Measurements from ENCODE around the gene NGF.
"Not testable (repeated sequence)": the region's sequence is repeated elsewhere in the genome, so short reads cannot be mapped to it uniquely, and the experiment has no call there.

NGF gene

DNA sequence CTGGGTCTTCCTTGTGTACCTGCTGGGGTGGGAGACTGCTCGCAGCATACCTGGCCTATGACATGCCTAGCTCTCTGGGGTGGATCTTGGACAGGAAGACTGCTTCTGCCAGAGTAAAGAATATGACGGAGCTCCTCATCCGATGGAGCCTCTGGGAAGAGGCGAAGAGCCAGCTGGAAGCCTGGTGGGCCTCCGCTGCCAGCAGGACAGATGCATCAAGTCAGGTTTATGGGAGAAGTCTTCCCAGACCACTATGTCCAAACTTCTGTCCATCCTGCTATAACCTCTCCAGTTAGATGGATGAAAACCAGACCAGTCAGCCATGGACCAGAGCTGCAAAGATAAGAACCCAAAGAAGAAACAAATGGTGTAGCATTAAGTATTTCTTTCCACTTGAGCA, 27.7 kb upstream of the NGF start:
- Histone ChIP-seq H3K56ac (ENCODE audit: low read length) (no peak overlapping the region), H3K27ac (ENCODE audit: low read depth, low read length) (no peak overlapping the region), H4K8ac (ENCODE audit: low read depth, low read length) (no peak overlapping the region), H2BK15ac (replicated peaks; ENCODE audit: low read depth) (no peak overlapping the region), H3K18ac (ENCODE audit: low read length) (no peak overlapping the region), H3K4me1 (ENCODE audit: control insufficient read depth, low read depth, low read length) (no peaks in the 10 kb centered on the region), H3K4me2 (ENCODE audit: low read length) (no peak overlapping the region), H2BK120ac (ENCODE audit: low read depth, low read length) (no peak overlapping the region), H3K79me2 (ENCODE audit: control insufficient read depth, insufficient read depth, low read length) (no peaks in the 10 kb centered on the region), H3K23ac (ENCODE audit: low read length) (no peak overlapping the region), H3K9ac (ENCODE audit: low read length) (no peak overlapping the region), H2BK5ac (ENCODE audit: low read length) (no peak overlapping the region), H3K4me3 (ENCODE audit: low read length) (no peak overlapping the region), H3K4ac (ENCODE audit: low read depth, low read length) (no peak overlapping the region), H3K27me3 (ENCODE audit: insufficient read depth, low read length, poor library complexity) (no peaks in the 10 kb centered on the region), H2AK5ac (ENCODE audit: low read length) (no peak overlapping the region), H4K5ac (ENCODE audit: low read length) (no peak overlapping the region), H3K79me1 (ENCODE audit: low read length) (no peaks in the 10 kb centered on the region), H3K36me3 (ENCODE audit: control insufficient read depth, insufficient read depth, low read length) (no peaks in the 10 kb centered on the region)
- DNase-seq, result no peak
- WGBS (ENCODE audit: extremely low coverage, insufficient coverage, low lambda C conversion rate), result no CpG with 5 or more reads among the region's 5 CpGs

DNA sequence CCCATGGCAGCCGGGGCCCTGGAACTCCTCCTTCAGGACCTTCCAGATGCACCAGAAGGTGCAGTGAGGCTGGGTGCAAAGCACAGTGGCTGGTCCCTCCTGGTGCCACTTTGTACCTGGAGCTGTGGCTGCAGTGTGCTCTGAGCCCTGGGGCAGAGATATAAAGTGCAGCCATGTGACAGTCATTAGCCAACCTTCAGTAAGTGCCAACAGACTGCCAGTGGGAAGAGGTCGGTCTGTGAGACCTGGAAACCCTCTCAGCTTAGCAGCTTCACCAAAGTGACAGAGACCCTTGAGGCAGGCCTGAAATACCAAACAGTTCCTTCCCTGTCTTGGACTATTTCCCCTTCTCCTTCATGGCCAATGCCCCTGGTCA, 26.7 kb upstream of the NGF start:
- Histone ChIP-seq H3K56ac (ENCODE audit: low read length) (no peak overlapping the region), H4K5ac (ENCODE audit: low read length) (no peak overlapping the region), H3K79me1 (ENCODE audit: low read length) (no peaks in the 10 kb centered on the region), H2BK120ac (ENCODE audit: low read depth, low read length) (no peak overlapping the region), H3K79me2 (ENCODE audit: control insufficient read depth, insufficient read depth, low read length) (no peaks in the 10 kb centered on the region), H3K18ac (ENCODE audit: low read length) (no peak overlapping the region), H3K4me2 (ENCODE audit: low read length) (no peak overlapping the region), H4K8ac (ENCODE audit: low read depth, low read length) (no peak overlapping the region), H3K9ac (ENCODE audit: low read length) (no peak overlapping the region), H2BK5ac (ENCODE audit: low read length) (no peak overlapping the region), H3K4me1 (ENCODE audit: control insufficient read depth, low read depth, low read length) (no peaks in the 10 kb centered on the region), H2BK15ac (replicated peaks; ENCODE audit: low read depth) (no peak overlapping the region), H3K23ac (ENCODE audit: low read length) (no peak overlapping the region), H3K27me3 (ENCODE audit: insufficient read depth, low read length, poor library complexity) (no peaks in the 10 kb centered on the region), H2AK5ac (ENCODE audit: low read length) (no peak overlapping the region), H3K27ac (ENCODE audit: low read depth, low read length) (no peak overlapping the region), H3K4ac (ENCODE audit: low read depth, low read length) (no peak overlapping the region), H3K4me3 (ENCODE audit: low read length) (no peak overlapping the region), H3K36me3 (ENCODE audit: control insufficient read depth, insufficient read depth, low read length) (no peaks in the 10 kb centered on the region)
- no peak for DNase-seq
- WGBS (ENCODE audit: extremely low coverage, insufficient coverage, low lambda C conversion rate), result no CpG with 5 or more reads among the region's 2 CpGs

DNA sequence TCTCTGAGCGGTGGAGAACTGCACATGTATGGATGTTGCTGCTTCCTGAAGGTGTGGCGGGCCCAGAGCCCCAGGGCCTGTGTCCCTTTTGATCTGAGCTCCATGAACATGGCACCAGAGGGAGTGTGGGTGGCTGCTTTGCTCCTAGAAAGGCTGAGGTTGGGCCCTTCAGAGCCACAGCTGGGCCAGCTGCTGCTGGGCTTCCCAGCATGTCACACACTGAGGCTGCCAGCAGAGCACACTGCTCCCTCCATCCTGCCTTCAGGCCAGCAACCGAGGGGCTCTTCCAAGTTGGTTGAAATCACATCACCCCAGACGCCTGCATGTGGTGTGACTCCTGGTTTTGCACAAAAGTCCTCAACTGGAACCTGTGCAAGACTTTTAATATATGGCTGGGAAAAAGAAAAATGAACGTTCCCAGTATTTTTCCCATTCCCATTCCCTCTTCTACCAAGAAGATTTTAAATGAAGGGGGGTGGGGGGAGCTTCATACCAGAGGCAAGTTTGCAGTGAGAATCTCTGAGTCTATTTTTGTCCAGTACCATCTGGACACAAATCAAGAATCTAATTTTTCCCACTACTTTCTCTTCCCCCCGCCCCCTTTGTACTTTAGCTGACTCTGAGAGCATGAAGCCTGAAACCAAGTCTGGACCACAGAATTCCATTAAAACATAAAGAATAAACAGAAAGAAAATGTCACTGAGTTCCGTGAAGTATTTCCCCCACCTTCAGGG, 26.2 kb upstream of the NGF start:
- H2AK5ac ChIP-seq (ENCODE audit: low read length), result no peak overlapping the region
- no peaks in the 10 kb centered on the region for H3K36me3 ChIP-seq (ENCODE audit: control insufficient read depth, insufficient read depth, low read length)
- H3K4me1 ChIP-seq (ENCODE audit: control insufficient read depth, low read depth, low read length), result no peaks in the 10 kb centered on the region
- no peaks in the 10 kb centered on the region for H3K79me1 ChIP-seq (ENCODE audit: low read length)
- H3K4me3 ChIP-seq (ENCODE audit: low read length), result no peak overlapping the region
- no peaks in the 10 kb centered on the region for H3K27me3 ChIP-seq (ENCODE audit: insufficient read depth, low read length, poor library complexity)
- H3K18ac ChIP-seq (ENCODE audit: low read length), result no peak overlapping the region
- WGBS (ENCODE audit: extremely low coverage, insufficient coverage, low lambda C conversion rate), result no CpG with 5 or more reads among the region's 7 CpGs
- H3K4ac ChIP-seq (ENCODE audit: low read depth, low read length), result no peak overlapping the region
- no peak overlapping the region for H3K56ac ChIP-seq (ENCODE audit: low read length)
- no peak overlapping the region for H4K8ac ChIP-seq (ENCODE audit: low read depth, low read length)
- H3K79me2 ChIP-seq (ENCODE audit: control insufficient read depth, insufficient read depth, low read length), result no peaks in the 10 kb centered on the region
- H2BK5ac ChIP-seq (ENCODE audit: low read length), result no peak overlapping the region
- H3K4me2 ChIP-seq (ENCODE audit: low read length), result no peak overlapping the region
- no peak overlapping the region for H3K27ac ChIP-seq (ENCODE audit: low read depth, low read length)
- no peak overlapping the region for H4K5ac ChIP-seq (ENCODE audit: low read length)
- no peak overlapping the region for H3K9ac ChIP-seq (ENCODE audit: low read length)
- no peak overlapping the region for H2BK120ac ChIP-seq (ENCODE audit: low read depth, low read length)
- H2BK15ac ChIP-seq (replicated peaks; ENCODE audit: low read depth), result no peak overlapping the region
- H3K23ac ChIP-seq (ENCODE audit: low read length), result no peak overlapping the region
- DNase-seq, result no peak

DNA sequence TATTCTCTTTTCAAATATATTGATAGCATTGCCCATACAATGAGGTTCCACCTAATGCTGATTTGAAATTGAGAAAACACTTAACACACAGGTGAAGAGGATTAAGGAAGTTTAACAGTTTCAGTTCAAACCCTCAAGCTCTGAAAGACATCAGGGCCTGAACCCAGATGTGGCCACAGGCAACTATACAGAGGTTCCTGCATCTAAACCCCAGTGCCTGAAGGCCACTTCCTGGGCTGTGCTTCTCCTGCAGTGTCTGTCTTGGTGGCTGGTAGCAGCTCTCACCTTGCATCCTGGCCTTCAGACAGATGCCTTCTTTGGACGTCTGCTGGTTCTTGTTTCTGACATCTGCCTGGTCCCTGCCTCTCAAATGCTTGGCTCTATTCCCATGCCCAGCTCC, 25.1 kb upstream of the NGF start:
- DNase-seq, result no peak
- H3K79me2 ChIP-seq (ENCODE audit: control insufficient read depth, insufficient read depth, low read length), result no peaks in the 10 kb centered on the region
- no peak overlapping the region for H2BK5ac ChIP-seq (ENCODE audit: low read length)
- H4K5ac ChIP-seq (ENCODE audit: low read length), result no peak overlapping the region
- no peak overlapping the region for H3K27ac ChIP-seq (ENCODE audit: low read depth, low read length)
- H3K18ac ChIP-seq (ENCODE audit: low read length), result no peak overlapping the region
- no peaks in the 10 kb centered on the region for H3K79me1 ChIP-seq (ENCODE audit: low read length)
- no peak overlapping the region for H3K4me2 ChIP-seq (ENCODE audit: low read length)
- no peak overlapping the region for H2BK120ac ChIP-seq (ENCODE audit: low read depth, low read length)
- H3K36me3 ChIP-seq (ENCODE audit: control insufficient read depth, insufficient read depth, low read length), result no peaks in the 10 kb centered on the region
- H3K4ac ChIP-seq (ENCODE audit: low read depth, low read length), result no peak overlapping the region
- H2BK15ac ChIP-seq (replicated peaks; ENCODE audit: low read depth), result no peak overlapping the region
- H3K4me3 ChIP-seq (ENCODE audit: low read length), result no peak overlapping the region
- no CpG with 5 or more reads among the region's 1 CpG for WGBS (ENCODE audit: extremely low coverage, insufficient coverage, low lambda C conversion rate)
- no peak overlapping the region for H3K23ac ChIP-seq (ENCODE audit: low read length)
- no peaks in the 10 kb centered on the region for H3K4me1 ChIP-seq (ENCODE audit: control insufficient read depth, low read depth, low read length)
- H3K27me3 ChIP-seq (ENCODE audit: insufficient read depth, low read length, poor library complexity), result no peaks in the 10 kb centered on the region
- H2AK5ac ChIP-seq (ENCODE audit: low read length), result no peak overlapping the region
- H3K56ac ChIP-seq (ENCODE audit: low read length), result no peak overlapping the region
- no peak overlapping the region for H3K9ac ChIP-seq (ENCODE audit: low read length)
- H4K8ac ChIP-seq (ENCODE audit: low read depth, low read length), result no peak overlapping the region

DNA sequence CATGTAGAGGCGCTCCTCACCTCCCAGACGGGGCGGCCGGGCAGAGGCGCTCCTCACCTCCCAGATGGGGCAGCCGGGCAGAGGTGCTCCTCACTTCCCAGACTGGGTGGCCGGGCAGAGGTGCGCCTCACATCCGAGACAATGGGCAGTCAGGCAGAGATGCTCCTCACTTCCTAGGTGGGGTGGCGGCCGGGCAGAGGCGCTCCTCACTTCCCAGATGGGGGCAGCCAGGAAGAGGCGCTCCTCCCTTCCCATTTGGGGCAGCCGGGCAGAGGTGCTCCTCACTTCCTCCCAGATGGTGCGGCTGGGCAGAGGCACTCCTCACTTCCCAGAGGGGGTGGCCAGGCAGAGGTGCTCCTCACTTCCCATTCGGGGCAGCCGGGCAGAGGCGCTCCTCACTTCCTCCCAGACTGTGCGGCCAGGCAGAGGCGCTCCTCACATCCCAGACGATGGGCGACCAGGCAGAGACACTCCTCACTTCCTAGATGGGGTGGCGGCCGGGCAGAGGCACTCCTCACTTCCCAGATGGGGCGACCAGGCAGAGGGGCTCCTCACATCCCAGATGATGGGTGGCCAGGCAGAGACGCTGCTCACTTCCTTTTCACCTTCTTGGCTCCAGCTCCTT, 22.6 kb upstream of the NGF start:
- not testable (repeated sequence) for H3K4me3 ChIP-seq (ENCODE audit: low read length); H3K56ac ChIP-seq (ENCODE audit: low read length); H3K9ac ChIP-seq (ENCODE audit: low read length); H3K27me3 ChIP-seq (ENCODE audit: insufficient read depth, low read length, poor library complexity); H3K23ac ChIP-seq (ENCODE audit: low read length); H2BK120ac ChIP-seq (ENCODE audit: low read depth, low read length); H4K8ac ChIP-seq (ENCODE audit: low read depth, low read length); H3K4me2 ChIP-seq (ENCODE audit: low read length); H3K79me1 ChIP-seq (ENCODE audit: low read length); H3K4ac ChIP-seq (ENCODE audit: low read depth, low read length); DNase-seq; H2BK5ac ChIP-seq (ENCODE audit: low read length); H3K36me3 ChIP-seq (ENCODE audit: control insufficient read depth, insufficient read depth, low read length); H2BK15ac ChIP-seq (replicated peaks; ENCODE audit: low read depth); H3K4me1 ChIP-seq (ENCODE audit: control insufficient read depth, low read depth, low read length); H3K18ac ChIP-seq (ENCODE audit: low read length); H3K79me2 ChIP-seq (ENCODE audit: control insufficient read depth, insufficient read depth, low read length); H2AK5ac ChIP-seq (ENCODE audit: low read length); H4K5ac ChIP-seq (ENCODE audit: low read length); H3K27ac ChIP-seq (ENCODE audit: low read depth, low read length)
- no CpG with 5 or more reads among the region's 26 CpGs for WGBS (ENCODE audit: extremely low coverage, insufficient coverage, low lambda C conversion rate)
